Smooth muscle cell (in vitro differentiated cells): ENCODE data around the gene BANP. TPM values are rescaled to one million over a fixed set of nuclear protein-coding genes. Genes with fewer than 3 reads are reported as not detected.

Experiments
- DNase-seq: peaks from one replicate; lab custom pipeline; 2025; ENCODE audit not compliant: unreplicated experiment; lab: John Stamatoyannopoulos, UW
- H2AFZ ChIP-seq: fragments of 200-600 bp; sonication (generic); 2 replicates; pipeline ENCODE4 v1.6.0; 2016; ENCODE audit warnings: antibody characterized with exemption, low read depth, mild to moderate bottlenecking
- H3F3A ChIP-seq: fragments of 200-600 bp; sonication (generic); 2 replicates; pipeline ENCODE4 v1.6.0; 2017; ENCODE audit warnings: antibody characterized with exemption, low read depth
- H3K27ac ChIP-seq: fragments of 200-600 bp; sonication (generic); 2 replicates; pipeline ENCODE4 v1.5.1; 2016; ENCODE audit warnings: low read depth, mild to moderate bottlenecking
- H3K27me3 ChIP-seq: fragments of 200-600 bp; sonication (generic); 2 replicates; pipeline ENCODE4 v1.6.1; 2016; ENCODE audit warnings: low read depth, mild to moderate bottlenecking
- H3K36me3 ChIP-seq: fragments of 200-600 bp; sonication (generic); 2 replicates; pipeline ENCODE4 v1.5.1; 2016; ENCODE audit warnings: low read depth
- H3K4me1 ChIP-seq: fragments of 200-600 bp; sonication (generic); 2 replicates; pipeline ENCODE4 v1.5.1; 2016; ENCODE audit warnings: low read depth
- H3K4me2 ChIP-seq: fragments of 200-600 bp; sonication (generic); 2 replicates; pipeline ENCODE4 v1.6.0; 2016; ENCODE audit warnings: mild to moderate bottlenecking
- H3K4me3 ChIP-seq: fragments of 200-600 bp; sonication (generic); 2 replicates; pipeline ENCODE4 v1.5.1; 2016; ENCODE audit warnings: mild to moderate bottlenecking
- H3K79me2 ChIP-seq: fragments of 200-600 bp; sonication (generic); 2 replicates; pipeline ENCODE4 v1.6.0; 2016; ENCODE audit warnings: low read depth, mild to moderate bottlenecking
- H3K9ac ChIP-seq: fragments of 200-600 bp; sonication (generic); 2 replicates; pipeline ENCODE4 v1.6.0; 2016; ENCODE audit warnings: low read depth
- H3K9me3 ChIP-seq: fragments of 200-600 bp; sonication (generic); replicated peaks from 2 replicates; pipeline ENCODE4 v1.5.1; 2016; ENCODE audit warnings: low read depth
- H4K20me1 ChIP-seq: fragments of 200-600 bp; sonication (generic); 2 replicates; pipeline ENCODE4 v1.6.0; 2016; ENCODE audit warnings: low read depth
- CTCF ChIP-seq: fragments of 200-600 bp; sonication (generic); IDR thresholded peaks from 2 replicates; pipeline ENCODE4 v1.5.1; 2017; ENCODE audit warnings: borderline replicate concordance, mild to moderate bottlenecking, antibody characterized with exemption; ENCODE audit not compliant: insufficient read depth, poor library complexity, severe bottlenecking
- WGBS: methylation state at CpG from one replicate; pipeline ENCODE4 v1.1.7; 2016; ENCODE audit warnings: low lambda C conversion rate; 5-methylcytosine and 5-hydroxymethylcytosine counted together
- polyA plus RNA-seq: library from polyadenylated mRNA; unstranded; fragments of >200 nt; fragmentation: Nextera tagmentation; extraction: Ambion mirVana; gene quantifications from 2 replicates; pipeline ENCODE4 v1.2.1, GENCODE V29; 2016
- total RNA-seq: library from RNA; depleted of rRNA; stranded (reverse); fragments of >200 nt; gene quantifications from 2 replicates; pipeline ENCODE4 v1.2.3, GENCODE V29; 2014

Gene BANP
- total and polyA plus RNA-seq, 2 experiments from 2014 or later: 11.5 to 19.5 TPM

GRCh38 chr16:88012360-88012759 lies 61.1 kb downstream of the BANP start:
- no peak overlapping the region for H3K27ac ChIP-seq
- no peak overlapping the region for H2AFZ ChIP-seq
- H3K9me3 ChIP-seq: no peaks in the 10 kb centered on the region
- H3F3A ChIP-seq: peaks cover 4% of the 10 kb centered on the region
- TF ChIP-seq CTCF: no peak
- H3K4me2 ChIP-seq: no peak overlapping the region
- peaks cover 59% of the 10 kb centered on the region for H4K20me1 ChIP-seq
- no peak overlapping the region for H3K9ac ChIP-seq
- no peak for DNase-seq
- WGBS: 82% methylated on average over 10 of the region's 10 CpGs
- H3K27me3 ChIP-seq: no peaks in the 10 kb centered on the region
- H3K36me3 ChIP-seq: peaks cover 4% of the 10 kb centered on the region
- H3K79me2 ChIP-seq: no peaks in the 10 kb centered on the region
- peaks cover 7% of the 10 kb centered on the region for H3K4me1 ChIP-seq
- H3K4me3 ChIP-seq: no peak overlapping the region

DNA sequence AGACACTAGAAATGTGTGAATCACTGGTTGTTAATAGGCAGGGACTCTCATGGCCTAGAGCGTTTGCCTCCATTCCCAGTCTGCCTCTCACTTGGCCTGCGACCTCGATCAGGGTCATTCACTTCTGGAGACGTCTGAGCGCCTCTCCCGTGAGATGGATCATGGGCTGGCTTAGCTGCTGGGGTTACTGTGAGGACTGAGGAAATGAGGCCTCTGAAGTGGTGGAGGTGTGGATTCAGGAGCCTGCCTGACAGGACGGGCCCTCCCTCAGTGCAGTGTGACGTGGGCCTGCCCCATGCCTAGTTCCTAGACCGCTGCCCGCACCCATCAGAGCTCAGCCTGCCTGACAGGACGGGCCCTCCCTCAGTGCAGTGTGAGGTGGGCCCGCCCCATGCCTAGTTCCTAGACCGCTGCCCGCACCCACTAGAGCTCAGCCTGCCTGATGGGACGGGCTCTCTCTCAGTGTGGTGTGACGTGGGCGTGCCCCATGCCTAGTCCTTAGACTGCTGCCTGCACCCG lies 61.9 kb downstream of the BANP start:
- Histone ChIP-seq H3F3A (peaks cover 4% of the 10 kb centered on the region), H3K27me3 (no peaks in the 10 kb centered on the region), H2AFZ (no peak overlapping the region), H3K79me2 (no peaks in the 10 kb centered on the region), H4K20me1 (peaks cover 55% of the 10 kb centered on the region), H3K27ac (no peak overlapping the region), H3K36me3 (no peaks in the 10 kb centered on the region), H3K9me3 (no peaks in the 10 kb centered on the region), H3K4me3 (no peak overlapping the region), H3K4me1 (peaks cover 7% of the 10 kb centered on the region), H3K9ac (no peak overlapping the region), H3K4me2 (no peak overlapping the region)
- DNase-seq: no peak
- TF ChIP-seq CTCF: no peak
- WGBS: 78% methylated on average over 18 of the region's 18 CpGs

DNA sequence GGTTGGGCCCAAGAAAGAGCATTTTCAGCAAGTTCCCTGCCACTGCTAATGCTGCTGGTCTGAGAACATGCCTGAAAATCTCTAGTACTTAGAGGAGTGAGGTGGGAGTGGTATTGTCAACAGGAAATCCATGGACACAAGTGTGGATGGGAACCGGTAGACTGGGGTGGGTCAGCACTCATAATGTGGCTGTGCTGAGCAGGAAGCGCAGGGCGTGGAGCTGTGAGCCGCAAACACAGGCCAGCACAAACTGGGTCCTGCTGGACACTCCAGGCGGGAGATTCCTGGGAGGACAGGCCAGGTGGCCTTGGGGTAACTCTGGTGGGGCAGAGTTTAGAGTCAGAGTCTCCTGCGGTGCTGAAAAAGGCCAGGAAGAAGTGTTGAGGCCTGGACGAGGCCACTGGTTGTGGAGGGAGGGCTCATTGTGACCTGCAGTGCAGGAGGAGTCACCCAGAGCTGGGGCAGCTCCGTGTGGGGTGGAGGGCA lies 62.6 kb downstream of the BANP start:
- H3K9me3 ChIP-seq: no peaks in the 10 kb centered on the region
- no peak for TF ChIP-seq CTCF
- DNase-seq: no peak
- H2AFZ ChIP-seq: no peak overlapping the region
- peaks cover 53% of the 10 kb centered on the region for H4K20me1 ChIP-seq
- no peaks in the 10 kb centered on the region for H3K79me2 ChIP-seq
- H3F3A ChIP-seq: peaks cover 4% of the 10 kb centered on the region
- H3K27ac ChIP-seq: no peak overlapping the region
- H3K36me3 ChIP-seq: no peaks in the 10 kb centered on the region
- H3K4me3 ChIP-seq: no peak overlapping the region
- peaks cover 7% of the 10 kb centered on the region for H3K4me1 ChIP-seq
- H3K4me2 ChIP-seq: peak overlapping the region; percentile 28
- WGBS: 85% methylated on average over 8 of the region's 8 CpGs
- no peak overlapping the region for H3K9ac ChIP-seq
- no peaks in the 10 kb centered on the region for H3K27me3 ChIP-seq

DNA sequence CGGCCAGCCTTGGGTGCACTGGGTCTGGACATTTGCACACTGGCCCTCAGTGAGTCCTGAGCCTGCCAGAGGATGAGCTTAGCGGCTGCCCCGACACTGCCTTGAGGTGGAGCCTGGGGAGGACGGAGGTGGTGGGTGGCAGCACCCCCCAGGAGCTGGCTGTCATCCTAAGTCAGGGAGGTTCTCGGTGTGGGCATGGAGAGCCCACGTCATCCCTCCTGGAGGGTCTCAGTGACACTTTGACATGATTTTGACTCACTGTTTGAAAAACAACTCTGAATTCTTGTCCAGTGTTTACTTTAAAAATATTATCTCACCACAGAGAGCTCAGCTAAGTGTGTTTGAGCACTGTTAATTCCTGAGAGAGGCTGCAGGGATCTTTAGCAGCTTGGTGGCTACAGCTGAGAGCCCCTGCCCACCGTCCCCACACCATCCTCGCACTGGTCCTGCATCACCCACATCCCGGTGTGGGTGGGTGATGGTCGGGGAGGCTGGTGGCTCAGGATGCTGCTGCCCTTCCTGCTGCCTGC lies 63.1 kb downstream of the BANP start:
- Histone ChIP-seq H3K27me3 (no peaks in the 10 kb centered on the region), H3K9me3 (no peaks in the 10 kb centered on the region), H3K36me3 (no peaks in the 10 kb centered on the region), H3K79me2 (no peaks in the 10 kb centered on the region), H4K20me1 (peaks cover 53% of the 10 kb centered on the region), H2AFZ (no peak overlapping the region), H3K4me1 (peaks cover 7% of the 10 kb centered on the region), H3F3A (peaks cover 4% of the 10 kb centered on the region), H3K9ac (no peak overlapping the region), H3K4me2 (peak overlapping the region; percentile 28), H3K4me3 (no peak overlapping the region), H3K27ac (no peak overlapping the region)
- no peak for TF ChIP-seq CTCF
- 31% methylated on average over 10 of the region's 10 CpGs for WGBS
- DNase-seq: no peak
